ENCODE results near the gene PTPRQ.

GRCh38 chr12:80662586-80662985 is 218.6 kb downstream of the PTPRQ start:
- TF ChIP-seq CTCF (IDR thresholded peaks at IDR 0.05) (no peak), POLR2AphosphoS5 (IDR thresholded peaks at IDR 0.05) (no peak)

Measured in prostate gland (tissue), 2 donors.